Thyroid gland (tissue), 4 donors: Measurements from ENCODE around the gene USO1. TPM values are rescaled to one million over a fixed set of nuclear protein-coding genes. Genes with fewer than 3 reads are reported as not detected.

Experiments used
- DNase-seq, 2 donors: peaks; one replicate each; pipeline ENCODE4 v3.0.0-alpha.2; 2019
- H3K27ac ChIP-seq, 3 donors: fragments of 200-600 bp; sonication (generic); 1 replicate in 2 of 3; 2 replicates in 1 of 3; pipeline ENCODE4 v1.5.1; 2016 to 2019; ENCODE audit warnings: mild to moderate bottlenecking in 1 of 3, moderate library complexity in 1 of 3
- H3K27me3 ChIP-seq: fragments of 200-600 bp; sonication (generic); one replicate; pipeline ENCODE4 v1.5.1; 2019
- H3K36me3 ChIP-seq, 2 donors: fragments of 200-600 bp; sonication (generic); one replicate each; pipeline ENCODE4 v1.5.1; 2016 to 2019
- H3K4me1 ChIP-seq, 2 donors: fragments of 200-600 bp; sonication (generic); one replicate each; pipeline ENCODE4 v1.5.1; 2017 to 2019
- H3K4me3 ChIP-seq, 3 donors: fragments of 200-600 bp; sonication (generic); replicated peaks in 1 of 3; 1 replicate in 2 of 3; 2 replicates in 1 of 3; pipeline ENCODE4 v1.5.1; 2016; ENCODE audit warnings: mild to moderate bottlenecking in 1 of 3
- H3K9me3 ChIP-seq: fragments of 200-600 bp; sonication (generic); one replicate; pipeline ENCODE4 v1.5.1; 2017
- CTCF ChIP-seq, 6 experiments: fragments of 200-600 bp in 3 of 6; fragments of 450-650 bp in 3 of 6; sonication (generic) in 3 of 6; IDR thresholded peaks; one replicate each; pipeline ENCODE4 v1.5.1; 2016 to 2019; ENCODE audit warnings: antibody characterized with exemption in 6 of 6, mild to moderate bottlenecking in 2 of 6, inconsistent platforms in 1 of 6, moderate library complexity in 1 of 6
- POLR2A ChIP-seq, 2 donors: fragments of 450-650 bp; IDR thresholded peaks; one replicate each; pipeline ENCODE4 v1.6.1; 2017; ENCODE audit warnings: antibody characterized with exemption in 2 of 2, mild to moderate bottlenecking in 2 of 2, moderate library complexity in 1 of 2
- WGBS, 2 donors: methylation state at CpG; one replicate each; pipeline ENCODE4 v1.1.5; 2017; 5-methylcytosine and 5-hydroxymethylcytosine counted together
- intact Hi-C: fragments of 100-400 bp; cut with DNase I; formaldehyde crosslinking; loops from one replicate; pipeline ENCODE4 v1.15.1; 2023
- total RNA-seq, 4 donors: library from RNA; depleted of rRNA; stranded (reverse); fragments of >200 nt; gene quantifications; one replicate each; pipeline ENCODE4 v1.2.3, GENCODE V29; 2016

The USO1 gene
- total RNA-seq, 4 donors from 2014 or later, result 97.2 to 102 (median 100) TPM

GRCh38 chr4:75702919-75703411 lies 21.4 kb upstream of the USO1 start:
- DNase-seq, result no peak
- H3K4me1 ChIP-seq, result no peaks in the 10 kb centered on the region
- TF ChIP-seq POLR2A (IDR thresholded peaks at IDR 0.05) (no peak), CTCF (IDR thresholded peaks at IDR 0.05) (no peak)
- no peaks in the 10 kb centered on the region for H3K36me3 ChIP-seq
- H3K9me3 ChIP-seq, result no peaks in the 10 kb centered on the region
- H3K27me3 ChIP-seq, result no peaks in the 10 kb centered on the region
- 75 to 83% methylated on average over 4 of the region's 4 CpGs for whole genome bisulfite sequencing, 2 donors
- intact Hi-C loops, result no loop called here
- no peak overlapping the region for H3K27ac ChIP-seq
- H3K4me3 ChIP-seq, result no peak overlapping the region

GRCh38 chr4:75705198-75705977 lies 19.0 kb upstream of the USO1 start:
- TF ChIP-seq CTCF (IDR thresholded peaks at IDR 0.05) (no peak), POLR2A (IDR thresholded peaks at IDR 0.05) (no peak)
- Histone ChIP-seq H3K27me3 (no peaks in the 10 kb centered on the region), H3K4me3 (no peak overlapping the region), H3K9me3 (no peaks in the 10 kb centered on the region), H3K4me1 (no peaks in the 10 kb centered on the region), H3K36me3 (no peaks in the 10 kb centered on the region), H3K27ac (no peak overlapping the region)
- DNase-seq, result no peak
- 95% methylated on average over 6 of the region's 6 CpGs for WGBS, 2 donors
- intact Hi-C loops, result no loop called here

GRCh38 chr4:75708218-75708691 lies 16.1 kb upstream of the USO1 start:
- 90 to 91% methylated on average over 3 of the region's 3 CpGs for WGBS, 2 donors
- Histone ChIP-seq H3K9me3 (no peaks in the 10 kb centered on the region), H3K4me3 (no peak overlapping the region), H3K27ac (no peak overlapping the region), H3K4me1 (no peaks in the 10 kb centered on the region), H3K27me3 (no peaks in the 10 kb centered on the region), H3K36me3 (no peaks in the 10 kb centered on the region)
- DNase-seq, result no peak
- intact Hi-C loops, result no loop called here
- TF ChIP-seq POLR2A (IDR thresholded peaks at IDR 0.05) (no peak), CTCF (IDR thresholded peaks at IDR 0.05) (peak in 1 of 6 experiments; percentile 22)

GRCh38 chr4:75710246-75710645 lies 14.1 kb upstream of the USO1 start:
- Histone ChIP-seq H3K27ac (no peak overlapping the region), H3K27me3 (no peaks in the 10 kb centered on the region), H3K9me3 (no peaks in the 10 kb centered on the region), H3K36me3 (no peaks in the 10 kb centered on the region), H3K4me3 (no peak overlapping the region), H3K4me1 (no peaks in the 10 kb centered on the region)
- 80 to 87% methylated on average over 4 of the region's 4 CpGs for WGBS, 2 donors
- intact Hi-C loops, result no loop called here
- no peak for DNase-seq
- TF ChIP-seq POLR2A (IDR thresholded peaks at IDR 0.05) (no peak), CTCF (IDR thresholded peaks at IDR 0.05) (no peak)

GRCh38 chr4:75714011-75714410 lies 10.4 kb upstream of the USO1 start:
- Histone ChIP-seq H3K9me3 (no peaks in the 10 kb centered on the region), H3K27me3 (no peaks in the 10 kb centered on the region), H3K4me1 (no peaks in the 10 kb centered on the region), H3K4me3 (no peak overlapping the region), H3K36me3 (no peaks in the 10 kb centered on the region), H3K27ac (no peak overlapping the region)
- DNase-seq, result no peak
- TF ChIP-seq POLR2A (IDR thresholded peaks at IDR 0.05) (no peak), CTCF (IDR thresholded peaks at IDR 0.05) (no peak)
- intact Hi-C loops, result no loop called here
- 96 to 98% methylated on average over 4 of the region's 4 CpGs for WGBS, 2 donors
